ENCODE measurements around the gene TBC1D32.
"Not testable (repeated sequence)": the region's sequence is repeated elsewhere in the genome, so short reads cannot be mapped to it uniquely, and the experiment has no call there.

TBC1D32 gene

DNA sequence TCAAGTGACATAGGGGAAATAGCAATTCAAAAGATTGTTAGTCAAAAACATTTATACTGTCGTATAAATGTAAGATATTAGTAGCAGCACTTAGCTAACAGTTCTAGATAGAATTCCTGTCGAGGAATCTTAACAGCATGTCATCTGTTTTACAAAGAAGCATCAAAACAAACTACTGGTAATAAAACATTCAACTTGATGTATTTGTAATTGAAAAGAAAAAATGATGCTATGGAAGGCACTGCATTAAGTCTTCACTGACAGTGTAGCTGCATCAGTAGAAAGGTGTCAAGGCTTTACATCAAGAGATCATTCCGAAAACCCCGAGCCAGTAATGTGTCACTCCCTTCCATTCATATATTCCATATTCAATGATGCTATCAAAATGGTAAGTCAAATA lies 223.5 kb downstream of the TBC1D32 start:
- ATAC-seq = no peak

DNA sequence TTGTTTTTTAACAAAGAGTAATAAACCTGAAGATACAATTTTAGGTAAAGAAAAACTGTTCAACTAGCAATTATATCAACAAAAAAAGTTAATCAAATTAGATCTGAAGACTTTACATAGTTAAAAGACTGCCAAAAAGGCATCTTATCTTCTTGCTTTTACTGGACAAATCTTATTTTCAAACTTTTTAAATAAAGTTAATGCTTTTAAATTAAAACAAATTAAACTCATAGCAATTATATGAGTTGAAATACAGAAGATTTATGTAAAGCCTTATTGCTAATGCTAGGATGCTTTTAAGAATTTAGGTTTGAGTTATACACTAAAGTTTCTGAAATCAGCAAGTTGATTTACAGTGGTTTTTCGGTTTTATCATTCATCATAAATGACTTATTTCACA lies 227.3 kb downstream of the TBC1D32 start:
- no peak for ATAC-seq

DNA sequence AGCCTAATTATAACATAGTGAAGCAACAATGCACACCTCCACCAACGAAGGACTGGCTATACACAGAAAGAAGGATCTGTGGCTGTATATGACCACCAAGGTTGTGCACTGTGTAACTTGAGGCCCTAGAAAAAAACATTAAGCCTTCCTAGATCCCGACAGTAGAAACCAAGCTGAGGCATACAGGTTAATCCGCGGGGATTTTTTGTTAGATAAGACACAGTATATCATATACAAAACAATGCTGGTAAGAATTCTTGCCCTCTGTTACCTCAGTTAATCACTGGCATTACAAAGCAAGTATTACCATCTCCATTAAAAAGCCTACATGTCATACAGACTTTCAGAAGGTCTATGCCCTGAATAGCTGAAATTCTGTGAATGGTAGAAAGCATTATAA lies 228.8 kb downstream of the TBC1D32 start:
- no peak for ATAC-seq

DNA sequence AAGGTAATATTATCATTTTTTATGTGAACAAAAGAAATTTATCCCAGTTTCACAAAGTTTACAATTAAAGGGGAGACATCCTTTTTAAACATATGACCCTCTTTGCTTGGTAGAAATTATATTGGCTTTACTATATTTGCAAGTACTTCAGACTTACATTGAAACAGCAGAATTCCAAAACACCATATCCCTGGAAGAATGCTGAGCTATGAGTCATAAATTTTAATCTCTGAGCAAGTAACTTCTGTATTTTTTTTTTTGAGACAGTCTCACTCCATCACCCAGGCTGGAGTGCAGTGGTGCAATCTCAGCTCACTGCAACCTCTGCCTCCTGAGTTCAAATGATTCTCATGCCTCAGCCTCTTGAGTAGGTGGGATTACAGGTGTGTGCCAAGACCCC lies 240.4 kb downstream of the TBC1D32 start:
- ATAC-seq = no peak

DNA sequence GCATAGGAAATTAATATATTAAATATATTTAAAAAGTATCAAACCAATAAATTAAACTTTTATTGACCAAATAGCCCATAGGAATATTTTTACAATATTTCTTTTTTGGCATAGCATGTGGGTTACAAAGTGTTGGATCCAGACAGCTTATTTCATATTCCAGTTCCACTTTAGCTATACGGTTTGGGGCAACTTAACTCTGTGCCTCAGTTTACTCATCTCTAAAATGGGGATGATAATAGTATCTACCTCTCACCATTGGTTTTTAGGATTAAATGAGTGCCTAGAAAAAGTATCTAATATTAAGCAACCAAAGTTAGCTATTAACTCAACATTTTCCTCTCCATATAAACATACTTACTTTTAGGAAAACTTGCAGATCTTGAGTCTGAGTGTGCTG lies 243.8 kb downstream of the TBC1D32 start:
- no peak for ATAC-seq

DNA sequence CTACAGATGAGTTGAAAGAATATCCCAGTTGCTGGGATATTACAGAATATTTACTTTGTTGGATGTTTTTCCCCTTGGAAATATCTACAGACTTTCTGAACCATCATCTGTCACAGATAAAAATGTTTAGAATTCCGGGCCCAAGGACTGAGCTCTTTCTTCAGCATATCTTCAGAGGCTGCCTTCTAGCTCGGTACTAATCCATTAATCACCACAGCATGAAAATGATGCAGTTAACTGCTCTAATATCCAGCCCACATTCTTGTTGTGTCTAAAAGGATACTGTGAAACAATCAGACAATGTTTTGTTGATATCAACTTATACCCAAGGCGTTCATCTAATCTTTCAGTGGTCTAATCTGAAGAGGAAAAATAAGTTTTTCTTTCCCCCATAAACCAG lies 247.4 kb downstream of the TBC1D32 start:
- no peak for ATAC-seq

DNA sequence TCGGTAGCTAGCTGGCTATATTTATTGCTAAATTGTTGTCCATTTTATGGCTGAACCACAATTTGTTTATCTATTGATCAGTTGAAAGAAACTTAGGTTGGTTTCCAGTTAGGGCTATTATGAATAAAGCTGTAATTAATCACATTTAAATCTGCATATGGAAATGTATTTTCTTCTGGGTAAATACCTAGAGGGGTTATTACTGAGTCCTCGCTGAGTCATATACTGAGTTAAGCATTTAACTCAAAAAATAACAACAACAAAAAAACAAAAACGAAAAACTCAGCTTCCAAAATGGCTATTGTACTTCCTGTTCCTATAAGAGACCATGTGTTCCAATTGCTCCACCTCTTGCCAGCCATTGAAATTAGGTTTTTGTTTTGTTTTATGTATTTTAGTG lies 258.2 kb downstream of the TBC1D32 start:
- no peak for ATAC-seq

DNA sequence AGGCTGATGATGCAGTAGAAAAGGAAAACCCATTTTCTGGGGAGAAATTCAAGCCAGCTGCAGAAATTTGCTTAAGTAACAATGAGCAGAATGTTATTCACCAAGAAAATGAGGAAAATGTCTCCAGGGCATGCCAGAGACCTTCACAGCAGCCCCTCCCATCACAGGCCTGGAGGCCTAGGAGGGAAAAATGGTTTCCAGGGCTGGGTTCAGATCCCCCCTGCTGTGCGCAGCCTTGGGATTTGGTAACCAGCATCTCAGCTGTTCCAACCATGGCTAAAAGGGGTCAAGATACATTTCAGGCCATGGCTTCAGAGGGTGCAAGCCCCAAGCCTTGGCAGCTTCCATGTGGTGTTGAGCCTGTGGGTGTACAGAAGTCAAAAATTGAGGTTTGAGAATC lies 265.5 kb downstream of the TBC1D32 start:
- ATAC-seq = not testable (repeated sequence)

DNA sequence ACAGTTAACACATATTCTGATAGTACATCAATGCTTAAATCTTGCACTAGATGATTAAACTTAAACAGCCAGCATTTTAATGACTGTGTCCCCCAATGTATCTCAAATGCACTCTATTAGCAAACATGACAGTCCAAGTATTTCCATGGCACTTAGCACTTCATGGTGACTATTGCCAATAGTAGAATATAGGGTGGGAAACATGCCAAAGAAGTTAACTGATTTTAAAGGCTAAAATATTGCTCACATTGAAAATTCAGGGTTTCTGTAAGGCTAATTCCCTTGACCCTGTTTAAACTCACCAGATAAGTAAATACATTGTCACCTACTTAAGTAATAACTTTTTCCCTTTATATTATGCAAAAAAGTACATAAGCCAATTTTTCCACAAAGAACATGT lies 266.9 kb downstream of the TBC1D32 start:
- ATAC-seq = no peak

DNA sequence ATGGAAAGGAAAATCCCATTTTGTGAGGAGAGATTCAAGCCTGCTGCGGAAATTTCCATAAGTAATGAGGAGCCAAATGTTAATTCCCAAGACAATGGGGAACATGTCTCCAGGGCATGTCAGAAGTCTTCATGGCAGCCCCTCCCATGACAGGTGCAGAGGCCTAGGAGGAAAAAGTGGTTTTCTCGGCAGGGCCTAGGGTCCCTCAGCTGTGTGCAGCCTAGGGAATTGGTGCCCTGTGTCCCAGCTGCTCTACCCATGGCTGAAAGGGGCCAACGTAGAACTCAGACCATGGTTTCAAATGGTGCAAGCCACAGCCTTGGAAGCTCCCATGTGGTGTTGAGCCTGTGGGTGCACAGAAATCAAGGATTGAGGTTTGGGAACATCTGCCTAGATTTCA lies 269.9 kb downstream of the TBC1D32 start:
- ATAC-seq = no peak

DNA sequence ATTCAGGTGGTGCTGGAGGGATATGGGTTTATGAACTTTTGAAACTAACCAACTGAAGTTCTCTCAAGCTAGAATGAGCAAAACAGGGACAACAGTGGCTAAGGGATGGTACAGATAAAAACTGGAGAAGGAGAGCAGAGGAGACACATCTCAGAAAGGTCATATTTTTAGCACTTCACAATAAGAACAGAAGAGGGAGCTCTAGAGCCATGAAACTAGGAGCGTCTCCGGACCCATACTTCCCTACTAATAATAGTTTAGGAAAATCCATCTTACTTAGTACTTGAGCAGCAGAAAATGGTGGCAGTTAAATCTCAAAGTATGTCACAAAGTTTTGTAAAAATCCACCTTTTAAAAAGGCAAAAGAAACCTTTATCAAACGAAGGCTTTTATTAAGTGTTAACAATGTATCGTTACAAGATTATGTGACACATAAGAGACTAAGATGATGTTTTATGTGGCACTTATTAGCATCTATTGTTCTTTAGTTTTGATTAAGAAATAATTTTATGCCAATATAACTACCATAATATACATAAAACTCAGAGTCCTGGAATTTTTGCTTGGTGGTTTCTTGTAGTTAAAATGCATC lies 278.6 kb downstream of the TBC1D32 start:
- ATAC-seq = no peak

DNA sequence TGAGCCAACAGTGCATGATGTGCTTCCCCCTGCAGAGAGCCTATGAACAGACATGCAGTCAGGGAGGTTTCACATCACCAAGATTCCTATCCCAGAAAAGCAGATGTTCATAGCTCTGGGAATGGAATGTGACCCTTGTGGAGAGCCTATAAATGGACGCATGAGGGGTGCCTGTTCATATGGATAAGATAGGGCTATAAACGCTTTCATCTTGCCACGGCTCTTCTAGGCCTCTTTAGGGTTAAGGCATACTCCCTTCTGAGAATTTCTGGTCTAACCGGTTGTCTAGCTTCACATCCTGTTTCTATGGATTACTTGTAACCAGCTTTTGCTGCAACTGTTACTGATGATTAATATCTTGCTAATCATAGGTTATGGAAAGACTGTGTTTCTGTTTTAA lies 285.7 kb downstream of the TBC1D32 start:
- ATAC-seq = not testable (repeated sequence)

DNA sequence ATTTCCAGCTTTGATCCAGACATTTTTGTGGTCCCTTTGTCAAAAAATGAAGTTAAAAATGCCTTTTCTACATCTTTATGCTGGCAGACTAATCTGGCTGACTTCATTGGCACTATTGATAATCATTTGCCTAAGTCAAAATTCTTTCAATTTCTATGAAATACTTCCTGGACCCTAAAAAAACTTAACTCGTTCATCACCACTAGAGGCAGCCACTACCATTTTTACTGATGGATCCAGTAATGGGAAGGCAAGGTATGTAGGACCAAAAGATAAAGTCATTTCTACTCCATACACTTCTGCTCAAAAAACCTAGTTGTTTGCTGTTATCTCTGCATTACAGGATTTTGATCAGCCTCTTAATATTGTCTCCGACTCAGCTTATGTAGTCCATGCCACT lies 289.4 kb downstream of the TBC1D32 start:
- not testable (repeated sequence) for ATAC-seq

DNA sequence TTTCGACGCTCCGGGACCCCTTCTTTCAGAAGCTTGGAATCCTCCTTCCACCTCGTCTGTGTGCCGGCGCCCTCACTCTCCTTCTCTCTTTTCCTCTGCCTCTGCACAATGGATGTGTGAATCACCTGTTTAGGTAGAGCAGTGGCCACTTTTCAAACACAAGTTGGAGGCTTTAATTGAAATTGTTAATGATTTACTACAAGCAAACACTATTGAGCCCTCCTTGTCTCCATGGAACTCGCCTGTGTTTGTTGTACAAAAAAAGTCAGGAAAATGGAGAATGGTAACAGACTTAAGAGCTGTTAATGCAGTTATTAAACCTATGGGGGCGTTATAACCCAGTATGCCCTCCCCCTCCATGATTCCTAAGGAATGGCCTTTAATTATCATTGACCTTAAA lies 290.6 kb downstream of the TBC1D32 start:
- not testable (repeated sequence) for ATAC-seq

DNA sequence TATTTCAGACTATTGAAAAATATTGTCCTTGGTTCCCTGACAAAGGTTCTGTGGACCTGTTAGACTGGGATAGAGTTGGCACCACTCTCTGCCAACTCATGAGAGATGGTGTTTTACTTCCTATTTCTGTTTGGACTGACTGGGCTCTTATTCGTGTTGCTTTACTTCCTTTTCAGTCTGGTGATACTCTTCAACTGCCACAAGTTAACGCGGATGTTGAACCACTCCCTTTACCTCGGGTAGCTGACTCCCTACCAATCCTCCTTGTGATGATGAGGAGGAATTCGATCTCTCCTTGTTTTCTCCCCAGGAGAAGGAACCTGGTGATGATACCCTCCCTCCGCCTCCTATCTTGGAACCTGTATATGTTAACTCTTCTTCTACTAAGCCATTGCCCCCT lies 291.1 kb downstream of the TBC1D32 start:
- not testable (repeated sequence) for ATAC-seq

DNA sequence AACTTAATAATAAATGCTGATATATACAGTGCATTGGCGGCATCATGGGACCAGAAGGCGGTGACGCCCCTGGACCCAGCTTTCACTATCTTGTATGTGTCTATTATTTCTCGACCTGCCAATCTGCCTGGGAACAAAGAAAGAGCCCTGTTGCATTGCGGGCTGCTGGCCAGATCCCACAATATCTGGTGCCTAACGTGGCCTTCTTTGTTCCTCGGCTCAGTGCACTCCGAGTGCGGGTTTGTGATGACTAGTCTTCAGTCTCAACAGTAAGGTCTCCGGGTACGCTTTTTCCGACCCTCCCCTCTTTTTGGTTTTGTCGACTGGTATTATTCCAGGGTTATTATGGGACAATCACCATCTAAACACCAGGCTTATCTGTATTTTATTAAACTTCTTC lies 291.5 kb downstream of the TBC1D32 start:
- ATAC-seq = no peak

DNA sequence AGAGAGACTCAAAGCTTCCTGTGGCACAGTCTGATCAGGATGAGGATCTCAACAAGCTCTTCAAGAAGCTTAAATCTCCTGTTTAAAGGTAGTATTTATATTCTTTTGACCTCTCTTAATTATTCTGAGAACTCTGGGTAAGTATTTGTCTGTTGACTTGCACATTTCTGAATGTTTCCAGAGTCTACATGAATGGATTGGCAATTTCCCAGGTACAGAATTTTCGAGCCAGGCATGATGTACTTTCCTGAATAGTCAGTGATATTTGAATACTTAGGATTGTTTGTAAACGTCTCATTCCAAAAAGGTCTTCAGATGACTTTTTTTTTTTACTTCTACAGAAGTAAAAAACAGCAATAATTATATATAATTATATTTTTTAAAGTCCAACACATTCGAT lies 293.4 kb downstream of the TBC1D32 start:
- ATAC-seq = no peak

DNA sequence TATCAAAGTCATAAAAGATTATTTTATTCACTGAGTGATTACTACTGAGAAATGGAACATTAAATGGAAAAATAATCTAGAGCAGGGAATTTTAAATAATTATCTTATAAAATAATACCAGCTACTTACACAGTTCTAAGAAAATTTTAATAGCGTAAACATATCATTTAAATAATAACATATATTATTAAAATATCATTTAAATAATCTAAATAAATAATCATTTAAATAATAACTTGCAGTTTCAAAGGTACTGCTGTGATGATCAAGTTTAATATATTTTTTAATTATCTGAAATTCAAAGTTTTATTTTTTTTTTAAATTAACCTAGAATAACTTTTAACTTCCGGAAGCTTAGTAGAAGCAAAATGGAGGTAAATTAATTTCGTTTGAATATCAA lies 301.2 kb downstream of the TBC1D32 start:
- ATAC-seq = no peak

DNA sequence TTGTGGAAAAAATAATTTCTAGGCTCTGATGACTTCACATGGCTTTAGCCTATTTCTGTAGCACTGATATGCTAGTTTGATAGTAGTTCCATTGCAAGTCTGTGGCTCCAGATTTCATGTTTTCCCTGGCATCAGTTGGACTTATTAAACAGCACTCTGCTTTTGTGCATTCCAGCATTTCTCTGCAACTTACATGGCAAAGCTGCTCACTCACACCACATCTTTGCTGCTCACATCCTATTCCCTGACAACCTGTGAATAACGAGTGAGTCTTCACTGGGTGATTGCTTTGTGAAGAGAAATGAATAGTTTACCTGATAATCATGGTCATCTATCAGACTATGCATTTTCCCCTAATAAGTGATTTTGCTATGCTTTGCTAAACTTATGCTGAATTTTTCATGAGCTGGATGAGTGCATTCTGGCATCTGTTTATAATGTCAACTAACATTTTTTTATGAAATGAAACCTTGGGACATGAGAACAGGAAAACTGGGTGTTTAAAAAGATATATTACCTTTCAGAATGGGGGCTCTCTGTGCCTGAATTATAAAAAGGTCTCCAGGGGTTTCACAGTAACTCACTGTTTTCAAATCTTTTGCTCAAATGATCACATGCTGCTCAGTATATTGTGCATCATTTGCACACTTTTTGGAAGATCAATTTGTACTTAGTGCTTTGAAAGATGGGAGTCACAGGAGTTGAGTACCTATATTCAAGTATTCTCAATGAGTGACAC lies 301.8 kb downstream of the TBC1D32 start:
- ATAC-seq = no peak

All from activated CD4-positive, CD25-positive, alpha-beta regulatory T cell treated with anti-CD3 and anti-CD28 coated beads, Interleukin-2, amount 50 U/mL, for 24 hours (primary cell).